Neural progenitor cell (in vitro differentiated cells): Measurements from ENCODE around the gene CLEC17A.

Source experiments
- EZH2 ChIP-seq: fragments of 200-600 bp; sonication (generic); IDR thresholded peaks from 2 replicates; pipeline ENCODE4 v1.6.1; 2017; ENCODE audit warnings: antibody characterized with exemption, mild to moderate bottlenecking, moderate library complexity
- EZH2phosphoT487 ChIP-seq: fragments of 200-600 bp; sonication (generic); IDR thresholded peaks from 2 replicates; pipeline ENCODE4 v1.6.1; 2017; ENCODE audit warnings: antibody characterized with exemption
- TF ChIP-seq, protein P1 (sequence below): fragments of 200-600 bp; sonication (generic); IDR thresholded peaks from 2 replicates; pipeline ENCODE4 v1.5.1; 2017; ENCODE audit warnings: antibody characterized with exemption, mild to moderate bottlenecking

DNA sequence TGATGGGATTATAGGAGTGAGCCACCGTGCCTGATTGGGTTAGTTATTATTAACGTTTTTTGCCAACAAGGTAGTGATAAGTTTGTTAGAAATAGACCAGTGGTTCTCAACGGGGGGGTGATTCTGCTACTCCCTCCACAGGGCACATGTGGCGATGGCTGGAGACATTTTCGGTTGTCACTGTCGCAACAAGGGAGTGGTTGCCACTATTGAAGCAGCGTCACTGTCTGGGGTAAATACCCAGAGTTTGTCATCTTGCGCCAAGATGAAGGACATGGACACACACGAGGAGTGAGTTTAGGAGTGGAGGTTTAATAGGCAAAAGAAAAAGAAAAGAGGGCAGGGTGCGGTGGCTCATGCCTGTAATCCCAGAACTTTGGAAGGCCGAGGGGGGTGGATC is 72.8 kb downstream of the CLEC17A start:
- TF ChIP-seq, protein P1, sequence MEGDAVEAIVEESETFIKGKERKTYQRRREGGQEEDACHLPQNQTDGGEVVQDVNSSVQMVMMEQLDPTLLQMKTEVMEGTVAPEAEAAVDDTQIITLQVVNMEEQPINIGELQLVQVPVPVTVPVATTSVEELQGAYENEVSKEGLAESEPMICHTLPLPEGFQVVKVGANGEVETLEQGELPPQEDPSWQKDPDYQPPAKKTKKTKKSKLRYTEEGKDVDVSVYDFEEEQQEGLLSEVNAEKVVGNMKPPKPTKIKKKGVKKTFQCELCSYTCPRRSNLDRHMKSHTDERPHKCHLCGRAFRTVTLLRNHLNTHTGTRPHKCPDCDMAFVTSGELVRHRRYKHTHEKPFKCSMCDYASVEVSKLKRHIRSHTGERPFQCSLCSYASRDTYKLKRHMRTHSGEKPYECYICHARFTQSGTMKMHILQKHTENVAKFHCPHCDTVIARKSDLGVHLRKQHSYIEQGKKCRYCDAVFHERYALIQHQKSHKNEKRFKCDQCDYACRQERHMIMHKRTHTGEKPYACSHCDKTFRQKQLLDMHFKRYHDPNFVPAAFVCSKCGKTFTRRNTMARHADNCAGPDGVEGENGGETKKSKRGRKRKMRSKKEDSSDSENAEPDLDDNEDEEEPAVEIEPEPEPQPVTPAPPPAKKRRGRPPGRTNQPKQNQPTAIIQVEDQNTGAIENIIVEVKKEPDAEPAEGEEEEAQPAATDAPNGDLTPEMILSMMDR = no peak
- TF ChIP-seq EZH2 (no peak), EZH2phosphoT487 (no peak)
